T1000 (cell line): ENCODE results near the gene ANKRD28.

Source experiments
- DNase-seq: peaks from one replicate; lab custom pipeline; 2025; ENCODE audit warnings: mixed read lengths; lab: John Stamatoyannopoulos, UW

The ANKRD28 gene

DNA sequence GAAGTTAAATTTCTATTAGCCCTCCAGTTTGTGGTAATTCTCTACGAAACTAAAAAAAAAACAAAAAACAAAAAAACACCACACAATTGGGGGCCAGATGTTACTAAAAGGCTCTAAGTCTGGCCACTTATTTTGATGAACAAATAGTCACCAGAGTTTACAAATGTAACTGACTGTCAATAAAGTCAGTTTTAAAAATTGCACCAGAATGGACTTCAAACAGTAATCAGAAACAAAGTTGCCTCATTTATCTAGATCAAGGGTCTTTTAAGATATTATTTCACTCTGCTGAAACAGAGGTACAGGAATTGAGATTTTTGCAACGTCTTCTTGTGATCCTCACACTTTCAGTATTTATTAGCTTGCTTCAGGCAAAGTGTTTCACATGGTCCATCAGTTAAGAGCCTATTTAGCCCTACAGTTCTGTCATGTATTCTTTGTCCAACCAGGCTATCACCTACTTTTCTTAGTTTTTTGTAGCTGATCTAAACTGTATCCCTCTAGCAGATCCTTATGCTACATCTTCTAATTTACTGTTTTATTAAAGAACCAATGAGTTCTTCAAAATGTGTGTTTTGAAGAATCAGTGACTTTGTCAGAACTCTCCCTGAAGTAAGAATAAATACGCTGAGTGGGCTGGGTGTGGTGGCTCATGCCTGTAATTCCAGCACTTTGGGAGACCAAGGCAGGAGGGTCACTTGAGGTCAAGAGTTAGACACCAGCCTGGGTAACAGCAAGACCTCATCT lies 74.7 kb downstream of the ANKRD28 start:
- DNase-seq: no peak

- DNase-seq: no peak
Observed at GRCh38 chr3:15716178-15716577, 81.6 kb downstream of the ANKRD28 start.

GRCh38 chr3:15714448-15714847 lies 83.3 kb downstream of the ANKRD28 start:
- DNase-seq: no peak

DNA sequence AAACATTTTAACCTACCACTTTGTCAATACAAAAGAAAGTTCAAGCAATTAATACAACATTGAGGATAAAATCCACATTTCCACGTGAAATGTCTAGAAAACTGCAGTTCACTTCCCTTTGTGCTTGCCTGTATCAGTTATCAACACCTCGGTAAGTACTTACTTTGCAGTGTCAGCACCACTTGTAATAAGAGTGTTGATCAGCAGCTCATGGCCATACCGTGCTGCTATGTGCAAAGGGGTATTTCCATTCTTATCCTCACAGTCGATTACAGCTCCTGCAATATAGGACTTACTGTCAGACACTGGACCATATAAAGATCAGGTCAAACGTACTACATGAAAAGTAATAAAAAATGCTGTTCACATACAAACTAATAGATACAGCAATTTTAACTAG lies 84.4 kb downstream of the ANKRD28 start:
- DNase-seq: no peak

- no peak for DNase-seq
Observed at GRCh38 chr3:15711281-15711680, 86.5 kb downstream of the ANKRD28 start.

DNA sequence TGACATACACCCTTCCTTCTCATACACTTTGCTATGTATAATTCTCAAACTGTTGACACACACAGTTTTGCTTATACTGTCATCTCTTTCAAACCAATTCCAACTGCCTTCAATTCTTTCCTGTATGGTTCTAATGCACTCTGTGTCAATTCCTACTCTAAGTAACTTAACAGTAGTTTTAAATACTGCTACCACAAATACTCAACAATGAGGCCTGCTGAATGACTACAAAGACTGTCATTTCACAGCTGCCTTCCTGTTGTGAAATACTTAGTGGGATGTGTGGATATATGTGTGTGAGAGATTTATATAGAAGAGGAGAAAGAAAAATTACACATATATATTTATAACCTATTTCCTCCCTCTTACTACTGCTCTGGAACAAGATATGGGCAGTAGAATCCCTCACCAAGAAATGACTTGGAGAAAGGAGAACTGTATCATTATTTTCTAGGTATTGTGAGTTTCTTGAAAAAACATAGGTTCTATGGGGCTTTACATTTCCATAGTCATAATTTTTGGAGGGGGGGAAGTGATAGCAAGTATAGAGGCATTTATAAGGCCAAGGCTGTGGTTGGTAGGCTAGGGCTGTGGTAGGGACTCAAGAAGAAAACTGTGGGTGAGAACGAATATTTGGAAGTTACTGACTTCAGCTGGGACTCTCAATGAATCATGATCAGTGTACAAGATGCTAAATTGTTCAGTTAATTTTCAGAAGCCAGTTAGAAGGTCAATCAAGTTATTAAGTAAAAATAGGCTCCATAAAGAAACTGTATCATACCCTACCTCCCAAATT lies 88.7 kb downstream of the ANKRD28 start:
- DNase-seq: no peak

DNA sequence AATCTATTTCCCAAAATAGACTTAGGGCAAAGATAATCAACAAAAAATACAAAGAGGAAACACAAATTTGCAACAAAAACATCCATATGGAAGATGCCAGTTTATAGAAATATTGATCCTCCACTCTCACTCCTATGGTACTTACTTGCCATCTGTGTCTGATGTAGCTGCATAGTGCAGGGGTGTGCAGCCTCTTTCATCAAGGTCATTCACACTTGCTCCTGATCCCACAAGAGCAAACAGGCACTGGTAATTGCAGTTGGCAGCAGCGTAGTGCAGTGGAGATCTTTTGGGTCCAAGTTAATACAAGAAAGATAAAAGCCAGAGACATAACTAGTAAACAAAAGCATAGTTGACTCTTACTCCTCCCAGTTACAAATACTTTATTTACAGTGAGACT lies 90.0 kb downstream of the ANKRD28 start:
- DNase-seq: no peak

GRCh38 chr3:15703346-15703745 lies 94.4 kb downstream of the ANKRD28 start:
- no peak for DNase-seq

GRCh38 chr3:15694628-15695027 lies 103.2 kb downstream of the ANKRD28 start:
- no peak for DNase-seq

DNA sequence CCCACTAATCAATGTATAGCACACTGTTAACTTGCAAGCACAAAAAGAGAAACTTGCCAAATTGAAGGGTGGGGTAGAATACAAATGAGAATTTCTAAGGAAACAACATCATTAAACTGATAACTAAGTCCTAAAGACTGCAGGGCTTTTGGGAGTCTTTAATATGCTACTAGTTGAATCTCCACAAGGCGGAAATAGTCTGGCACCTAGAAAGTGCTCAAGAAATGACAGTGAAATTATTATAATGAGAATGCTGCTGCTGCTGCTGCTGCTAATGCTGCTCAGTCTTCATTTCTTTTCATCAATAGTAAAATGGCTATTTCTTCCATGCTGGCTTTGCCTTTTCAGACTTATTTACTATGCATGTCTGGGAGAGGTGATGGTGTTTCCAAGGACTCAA lies 104.4 kb downstream of the ANKRD28 start:
- DNase-seq: no peak

DNA sequence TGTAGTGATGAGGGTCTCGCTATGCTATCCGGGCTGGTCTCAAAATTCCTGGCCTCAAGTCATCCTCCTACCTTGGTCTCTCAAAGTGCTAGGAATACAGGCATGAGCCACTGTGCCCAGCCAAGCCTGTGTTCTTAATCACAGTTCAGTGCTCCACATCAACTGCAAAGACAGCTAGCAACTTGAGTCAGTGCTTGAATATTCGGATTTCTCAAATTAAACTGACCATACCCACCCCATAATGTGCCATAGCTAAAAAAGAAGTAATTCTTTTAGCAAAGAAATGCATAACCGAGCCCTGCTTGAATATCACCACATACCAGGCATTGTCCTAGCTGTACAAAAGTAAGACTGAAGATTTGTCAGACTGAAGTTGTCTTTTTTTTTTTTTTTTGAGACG lies 107.0 kb downstream of the ANKRD28 start:
- no peak for DNase-seq

- DNase-seq: no peak
Observed at GRCh38 chr3:15690230-15690629, 107.5 kb downstream of the ANKRD28 start.

DNA sequence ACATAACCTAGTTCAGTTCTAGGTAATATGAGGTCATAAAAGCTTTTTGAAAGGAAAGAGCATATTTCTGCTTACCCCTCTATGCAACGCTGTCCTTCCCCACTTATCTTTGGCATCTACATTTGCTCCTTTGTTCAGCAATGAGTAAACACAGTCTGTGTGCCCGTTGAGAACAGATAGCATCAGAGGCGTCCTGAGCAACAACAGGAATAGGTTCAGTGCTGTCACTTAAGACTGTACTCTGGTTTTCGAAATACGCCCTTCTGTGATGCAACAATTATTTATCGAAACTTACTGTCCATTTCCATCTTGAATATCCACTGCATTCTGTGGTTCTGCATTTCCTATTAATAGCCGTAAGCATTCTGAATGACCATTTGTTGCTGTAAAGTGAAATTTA lies 111.9 kb downstream of the ANKRD28 start:
- no peak for DNase-seq

- no peak for DNase-seq
Observed at GRCh38 chr3:15683253-15683652, 114.5 kb downstream of the ANKRD28 start.

DNA sequence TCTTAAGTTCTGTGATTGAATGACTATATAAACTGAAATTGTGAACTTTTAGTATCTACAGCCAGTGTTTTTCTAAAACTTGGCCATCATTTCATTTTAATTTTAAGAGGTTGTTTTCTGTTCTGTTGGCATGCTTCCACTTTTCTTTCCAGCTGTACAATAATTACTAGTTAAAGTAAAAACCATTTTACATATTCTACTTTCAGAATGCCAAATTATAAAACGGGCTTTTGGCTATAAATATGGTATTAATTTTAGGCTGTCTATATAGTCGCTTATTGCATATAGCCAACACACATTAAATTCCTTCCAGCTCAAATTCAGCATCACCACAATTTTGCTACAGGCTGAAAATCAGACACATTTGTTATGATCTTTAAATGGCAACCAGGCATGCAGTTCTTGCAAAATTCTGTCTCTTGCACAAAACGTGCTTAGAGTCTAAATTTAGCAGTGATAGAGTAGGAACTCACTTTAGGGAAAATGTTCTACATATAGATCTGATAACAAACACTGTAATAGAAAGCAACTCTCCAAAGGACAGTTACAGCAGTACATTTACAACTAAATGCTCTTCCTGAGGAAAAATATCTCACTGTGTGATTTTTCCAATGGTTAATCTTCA lies 115.1 kb downstream of the ANKRD28 start:
- DNase-seq: no peak

- no peak for DNase-seq
Observed at GRCh38 chr3:15681668-15682067, 116.1 kb downstream of the ANKRD28 start.

GRCh38 chr3:15679306-15679705 lies 118.5 kb downstream of the ANKRD28 start:
- DNase-seq: no peak

GRCh38 chr3:15676259-15676658 lies 121.5 kb downstream of the ANKRD28 start:
- no peak for DNase-seq

DNA sequence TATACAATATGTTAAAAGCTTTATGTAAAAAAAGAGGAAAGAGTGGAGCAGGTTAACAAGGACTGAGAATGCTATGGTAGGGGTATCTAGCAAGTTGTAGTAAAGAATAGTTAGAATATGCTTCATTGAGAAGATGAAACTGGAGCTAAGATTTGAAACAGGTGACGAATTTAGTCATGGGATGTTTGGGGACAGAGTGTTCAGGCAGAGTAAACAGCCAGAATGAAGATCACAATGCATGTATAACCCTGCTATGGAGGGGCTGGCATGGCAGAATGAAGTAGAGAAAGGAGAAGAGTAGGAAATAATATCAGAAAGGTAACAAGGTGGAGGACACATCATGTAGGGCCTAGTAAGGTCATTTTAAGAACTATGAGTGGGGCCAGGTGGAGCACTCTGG lies 124.2 kb downstream of the ANKRD28 start:
- no peak for DNase-seq

DNA sequence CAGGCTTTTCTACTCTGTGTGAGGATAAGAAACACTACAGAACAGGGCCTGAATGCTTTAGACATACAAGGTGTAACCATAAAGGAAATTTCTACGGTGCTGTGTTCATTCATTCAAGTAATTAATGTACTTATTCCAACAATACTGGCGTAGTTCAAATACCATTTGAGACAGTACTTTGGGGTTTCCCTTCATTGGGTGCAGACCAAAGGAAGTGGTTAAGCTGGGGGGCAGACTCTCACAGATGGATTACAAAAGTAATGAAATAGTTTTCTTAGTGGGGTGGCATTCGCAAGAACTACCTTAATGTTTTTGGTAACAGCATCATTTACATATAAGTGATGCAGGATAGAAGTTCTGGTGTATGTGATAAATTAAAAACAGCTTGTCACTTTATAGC lies 130.3 kb downstream of the ANKRD28 start:
- no peak for DNase-seq

GRCh38 chr3:15666277-15666676 lies 131.5 kb downstream of the ANKRD28 start:
- no peak for DNase-seq

DNA sequence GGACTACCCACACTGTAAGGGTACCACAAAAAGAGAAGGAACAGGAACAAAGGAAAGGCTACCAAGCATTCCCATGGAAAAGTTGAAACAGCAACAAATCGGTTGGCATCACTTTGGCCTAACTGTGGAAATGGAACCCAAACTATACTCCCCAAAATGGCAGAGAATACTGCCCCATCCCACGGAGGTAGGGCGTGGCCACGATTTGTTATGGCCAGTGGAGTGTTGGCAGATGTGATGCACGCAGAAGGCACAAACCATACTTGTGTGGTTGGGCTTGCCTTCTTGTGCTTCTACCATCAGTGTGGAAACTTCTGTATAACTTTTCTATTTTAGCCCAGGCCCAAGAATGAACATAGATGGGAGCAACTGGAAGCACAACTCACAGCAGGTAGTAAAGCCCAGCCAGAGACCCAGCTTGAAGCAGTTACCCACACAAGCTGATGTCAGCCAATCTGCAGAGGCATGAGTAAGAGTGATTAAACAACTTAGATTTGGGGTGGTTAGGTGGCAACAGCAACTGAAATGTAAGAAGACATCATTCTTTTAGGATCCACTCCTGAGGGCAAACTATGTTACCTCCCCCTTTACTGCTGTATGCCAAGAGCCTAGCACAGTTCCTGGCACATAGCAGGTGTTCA lies 132.1 kb downstream of the ANKRD28 start:
- DNase-seq: no peak

DNA sequence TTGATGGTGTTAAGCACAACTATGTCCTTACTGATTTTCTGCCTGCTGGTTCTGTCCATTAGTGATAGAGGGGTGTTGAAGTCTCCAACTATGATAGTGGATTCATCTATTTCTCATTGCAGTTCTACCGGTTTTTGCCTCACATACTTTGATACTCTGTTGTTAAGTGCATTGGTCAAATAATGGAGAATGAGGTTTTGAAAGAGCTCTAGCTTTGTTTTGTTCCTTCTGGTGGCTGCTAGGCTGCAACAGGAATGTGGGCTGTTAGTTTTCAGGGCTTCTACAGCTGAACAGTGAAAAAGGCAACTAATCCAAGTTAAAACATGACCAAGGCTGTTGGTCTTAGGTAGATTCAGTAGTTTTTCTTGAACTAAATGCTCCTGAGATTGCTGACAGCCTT lies 133.6 kb downstream of the ANKRD28 start:
- no peak for DNase-seq
